ENCODE data around the gene MAP2K3. TPM values are rescaled to one million over a fixed set of nuclear protein-coding genes. Genes with fewer than 3 reads are reported as not detected.

The MAP2K3 gene
- total RNA-seq, 3 donors from 2014 or later: 46.0 to 75.5 (median 67.1) TPM

DNA sequence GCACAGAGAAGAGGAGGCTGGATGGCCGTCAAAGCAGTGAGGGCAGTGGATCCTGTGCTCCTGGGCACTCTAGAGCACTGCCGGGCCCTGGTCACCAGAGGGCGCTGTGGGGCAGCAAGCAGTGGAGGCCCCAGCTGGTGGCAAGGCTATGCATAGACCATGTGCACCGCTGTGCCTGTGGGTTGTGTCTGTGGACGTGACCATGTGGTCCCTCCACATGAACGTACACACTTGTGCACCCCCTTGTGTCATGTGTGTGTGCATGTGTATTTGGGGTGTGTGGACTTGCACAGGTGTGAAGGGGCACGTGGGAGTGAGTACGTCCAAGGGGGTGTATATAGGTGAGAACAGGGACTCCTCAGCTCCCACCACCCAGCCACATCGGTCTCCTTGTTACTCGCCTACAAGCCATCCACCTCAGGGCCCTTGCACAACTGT lies 4.4 kb upstream of the MAP2K3 start:
- Histone ChIP-seq H3K36me3 (ENCODE audit: low read depth) (peaks cover 4% of the 10 kb centered on the region), H3K4me3 (no peak overlapping the region), H3K4me1 (ENCODE audit: low read depth) (peaks cover 19% of the 10 kb centered on the region), H3K9me3 (no peaks in the 10 kb centered on the region)
- ATAC-seq (peak; percentile 58), DNase-seq (peak; percentile 92 to 93 (median 93))
- intact Hi-C loops (cut with DNase I, micrococcal nuclease): loop anchor here in 1 of 2 donors (10.0 kb wide), 1 partner anchor 175 kb away; no protein-coding TSS in a partner anchor
- TF ChIP-seq, protein P1, sequence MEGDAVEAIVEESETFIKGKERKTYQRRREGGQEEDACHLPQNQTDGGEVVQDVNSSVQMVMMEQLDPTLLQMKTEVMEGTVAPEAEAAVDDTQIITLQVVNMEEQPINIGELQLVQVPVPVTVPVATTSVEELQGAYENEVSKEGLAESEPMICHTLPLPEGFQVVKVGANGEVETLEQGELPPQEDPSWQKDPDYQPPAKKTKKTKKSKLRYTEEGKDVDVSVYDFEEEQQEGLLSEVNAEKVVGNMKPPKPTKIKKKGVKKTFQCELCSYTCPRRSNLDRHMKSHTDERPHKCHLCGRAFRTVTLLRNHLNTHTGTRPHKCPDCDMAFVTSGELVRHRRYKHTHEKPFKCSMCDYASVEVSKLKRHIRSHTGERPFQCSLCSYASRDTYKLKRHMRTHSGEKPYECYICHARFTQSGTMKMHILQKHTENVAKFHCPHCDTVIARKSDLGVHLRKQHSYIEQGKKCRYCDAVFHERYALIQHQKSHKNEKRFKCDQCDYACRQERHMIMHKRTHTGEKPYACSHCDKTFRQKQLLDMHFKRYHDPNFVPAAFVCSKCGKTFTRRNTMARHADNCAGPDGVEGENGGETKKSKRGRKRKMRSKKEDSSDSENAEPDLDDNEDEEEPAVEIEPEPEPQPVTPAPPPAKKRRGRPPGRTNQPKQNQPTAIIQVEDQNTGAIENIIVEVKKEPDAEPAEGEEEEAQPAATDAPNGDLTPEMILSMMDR (IDR thresholded peaks at IDR 0.05): peak; percentile 95

DNA sequence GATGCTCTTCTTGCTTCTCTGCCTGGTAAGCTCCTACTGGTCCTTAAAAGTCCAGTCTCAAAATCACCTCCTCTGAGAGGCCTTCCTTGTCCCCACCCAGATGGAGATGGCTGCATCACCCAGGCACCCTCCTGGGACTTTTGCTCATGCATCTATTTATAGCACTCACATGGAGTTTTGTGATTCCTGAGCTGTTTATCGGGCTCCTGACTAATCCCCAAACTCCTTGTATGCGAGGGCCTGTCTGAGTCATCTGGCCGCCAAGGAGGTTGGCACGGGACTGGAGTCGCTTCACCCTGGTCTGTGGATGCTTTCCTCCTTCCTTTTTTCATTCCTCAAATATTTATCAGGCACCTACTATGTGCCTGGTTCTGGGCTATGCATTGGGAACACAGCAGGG lies 2.3 kb upstream of the MAP2K3 start:
- ATAC-seq (no peak), DNase-seq (no peak)
- TF ChIP-seq, protein P1 (IDR thresholded peaks at IDR 0.05): no peak
- Histone ChIP-seq H3K4me3 (no peak overlapping the region), H3K4me1 (ENCODE audit: low read depth) (peaks cover 21% of the 10 kb centered on the region), H3K9me3 (no peaks in the 10 kb centered on the region), H3K36me3 (ENCODE audit: low read depth) (peaks cover 4% of the 10 kb centered on the region)
- intact Hi-C loops (cut with DNase I, micrococcal nuclease): loop anchor here in 1 of 2 donors (10.0 kb wide), 1 partner anchor 173 kb away; no protein-coding TSS in a partner anchor

DNA sequence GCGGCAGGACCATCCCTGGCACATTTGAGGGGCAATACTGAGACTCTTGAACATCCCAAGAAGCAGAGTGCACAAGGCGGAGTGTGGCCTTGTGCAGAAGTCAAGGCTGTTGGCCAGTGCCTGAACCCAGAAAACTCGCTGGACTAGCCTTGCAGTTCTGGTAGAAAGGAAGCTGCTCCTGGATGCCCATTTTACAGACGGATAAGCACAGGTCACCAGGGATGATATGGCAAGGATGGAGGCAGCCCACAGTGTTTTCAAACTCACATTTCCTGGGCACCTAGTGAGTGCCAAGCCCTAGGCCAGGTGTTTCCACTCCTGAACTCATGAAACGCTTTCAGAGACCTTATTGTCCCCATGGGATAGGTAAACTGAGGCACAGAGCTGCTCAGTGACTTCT lies 1.7 kb upstream of the MAP2K3 start:
- H3K9me3 ChIP-seq: no peaks in the 10 kb centered on the region
- intact Hi-C loops (cut with DNase I, micrococcal nuclease): loop anchor here in 1 of 2 donors (10.0 kb wide), 1 partner anchor 172 kb away; no protein-coding TSS in a partner anchor
- ATAC-seq (no peak), DNase-seq (no peak)
- H3K36me3 ChIP-seq (ENCODE audit: low read depth): peaks cover 4% of the 10 kb centered on the region
- H3K4me1 ChIP-seq (ENCODE audit: low read depth): peaks cover 26% of the 10 kb centered on the region
- TF ChIP-seq, protein P1 (IDR thresholded peaks at IDR 0.05): no peak
- H3K4me3 ChIP-seq: no peak overlapping the region

DNA sequence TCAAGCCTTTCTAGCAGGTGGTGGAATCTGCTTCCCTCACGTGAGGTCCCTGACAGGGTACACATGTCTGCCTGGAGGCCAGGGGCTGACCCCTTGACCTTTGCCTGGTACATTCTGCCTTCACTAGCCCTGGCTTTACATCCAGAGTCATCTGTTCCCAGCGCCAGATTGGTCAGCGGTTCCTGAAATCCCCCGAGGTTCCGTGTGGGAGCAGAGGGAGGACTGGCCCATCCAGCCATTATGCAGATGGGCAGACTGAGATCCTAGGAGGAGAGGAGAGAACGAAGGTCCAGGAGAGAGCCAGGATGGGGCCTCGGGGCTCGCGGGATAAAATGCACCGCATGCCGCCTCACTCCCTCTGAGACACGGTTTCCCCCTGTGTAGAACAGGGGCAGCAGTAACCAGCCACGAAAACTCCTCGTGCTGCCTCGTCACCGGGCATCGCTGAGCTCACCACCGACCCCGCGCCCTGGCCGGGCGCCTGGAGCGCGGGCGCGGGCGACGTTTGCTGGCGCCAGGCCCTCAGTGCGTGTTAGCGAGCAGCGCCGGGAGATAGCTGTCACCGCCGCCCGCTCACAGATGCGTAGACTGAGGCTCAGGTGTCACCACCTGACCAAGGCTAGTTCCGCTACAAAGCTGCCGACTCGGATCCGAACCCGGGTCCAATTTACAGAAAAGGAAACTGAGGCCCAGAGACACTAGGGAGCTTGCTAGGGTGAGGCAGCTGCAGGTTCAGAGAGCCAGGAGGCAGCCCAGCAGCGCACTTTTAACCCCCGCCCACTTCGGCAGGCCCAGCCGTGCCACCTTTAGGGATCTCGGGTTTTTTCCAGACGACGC lies 811 bp upstream of the MAP2K3 start:
- peak; percentile 0 for ATAC-seq

DNA sequence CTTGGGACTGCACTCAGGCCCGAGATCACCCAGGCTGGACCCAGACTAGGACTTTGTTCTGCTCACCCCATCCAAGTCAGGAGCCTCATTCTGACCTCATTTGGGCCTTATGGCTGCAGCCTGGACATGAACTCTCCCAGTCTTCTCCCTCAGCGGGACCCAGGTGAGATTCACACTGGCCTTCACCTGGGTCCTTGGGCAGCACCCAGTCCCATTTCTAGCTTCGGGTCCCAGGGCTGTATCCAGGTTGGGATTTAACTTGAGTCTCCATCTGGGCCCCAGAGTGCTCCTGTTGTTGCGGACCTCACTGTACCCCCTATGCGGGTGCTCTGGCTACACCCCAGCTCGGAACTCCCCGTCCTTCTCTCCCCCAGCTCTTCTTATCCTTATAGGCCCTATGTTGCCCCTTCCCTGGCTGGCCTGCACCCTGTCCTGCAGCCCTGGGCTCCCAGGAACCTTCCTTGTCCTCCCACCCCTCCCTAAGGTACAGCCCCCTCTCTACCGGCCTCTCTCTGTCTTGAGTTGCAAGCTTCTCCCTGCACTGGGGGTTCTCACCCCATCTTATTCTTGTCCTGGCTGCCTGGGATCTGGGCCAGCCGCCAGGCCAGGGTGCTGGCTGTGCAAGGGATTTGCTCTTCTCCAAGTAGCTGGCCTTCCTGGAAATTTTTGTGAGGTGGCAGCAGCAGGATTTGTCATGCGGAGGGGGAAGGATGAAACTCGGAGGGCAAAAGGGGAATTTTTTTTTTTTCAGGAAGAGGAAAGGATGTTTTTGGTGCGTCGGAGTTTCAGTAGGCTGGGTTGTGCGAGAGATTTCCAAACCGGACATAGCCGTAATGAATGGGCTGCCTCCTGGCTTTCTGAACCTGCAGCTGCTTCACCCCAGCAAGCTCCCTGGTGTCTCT lies 904 bp downstream of the MAP2K3 start:
- H3K4me3 ChIP-seq: peak overlapping the region; percentile 94
- no peaks in the 10 kb centered on the region for H3K9me3 ChIP-seq
- TF ChIP-seq, protein P1 (IDR thresholded peaks at IDR 0.05): no peak
- peaks cover 39% of the 10 kb centered on the region for H3K4me1 ChIP-seq (ENCODE audit: low read depth)
- peaks cover 4% of the 10 kb centered on the region for H3K36me3 ChIP-seq (ENCODE audit: low read depth)
- no peak for ATAC-seq
- DNase-seq: peak; percentile 52 to 65 (median 59)
- intact Hi-C loops (cut with DNase I, micrococcal nuclease): loop anchor here in 1 of 2 donors (10.0 kb wide), 1 partner anchor 169 kb away; no protein-coding TSS in a partner anchor

More for the DNA sequence above, 811 bp upstream of the MAP2K3 start:
- Histone ChIP-seq H3K4me3 (peak overlapping the region; percentile 94), H3K4me1 (ENCODE audit: low read depth) (peaks cover 30% of the 10 kb centered on the region), H3K9me3 (no peaks in the 10 kb centered on the region), H3K36me3 (ENCODE audit: low read depth) (peaks cover 4% of the 10 kb centered on the region)
- TF ChIP-seq, protein P1 (IDR thresholded peaks at IDR 0.05): no peak
- intact Hi-C loops (cut with DNase I, micrococcal nuclease): loop anchor here in 1 of 2 donors (10.0 kb wide), 1 partner anchor 171 kb away; no protein-coding TSS in a partner anchor
- DNase-seq: peak in 1 of 3 donors; percentile 78

Data from mucosa of descending colon (tissue), 3 donors.